HepG2 (cell line): ENCODE measurements around the gene TMEM80. TPM values are rescaled to one million over a fixed set of nuclear protein-coding genes. Genes with fewer than 3 reads are reported as not detected.
A peak's percentile ranks its signal among the peaks of the same experiment; 100 is the strongest.

Experiments used
- HIC2 ChIP-seq: sonication (generic); formaldehyde crosslinking; IDR thresholded peaks from 2 replicates; pipeline ENCODE4 v1.9.0; 2022; ENCODE audit warnings: low read depth, missing genetic modification reagents
- SAP130 ChIP-seq: IDR thresholded peaks from 2 replicates; pipeline ENCODE4 v1.6.1; 2016; ENCODE audit warnings: low read depth
- THAP8 ChIP-seq: sonication (generic); formaldehyde crosslinking; IDR thresholded peaks from 2 replicates; pipeline ENCODE4 v1.5.1; 2020; ENCODE audit warnings: missing genetic modification reagents, mild to moderate bottlenecking, borderline replicate concordance
- THYN1 ChIP-seq: sonication (generic); formaldehyde crosslinking; IDR thresholded peaks from 2 replicates; pipeline ENCODE4 v1.8.1; 2023; ENCODE audit warnings: low read depth, mild to moderate bottlenecking, moderate library complexity, missing genetic modification reagents, borderline replicate concordance
- WIZ ChIP-seq: sonication (generic); formaldehyde crosslinking; IDR thresholded peaks from 2 replicates; pipeline ENCODE4 v1.5.1; 2020; ENCODE audit warnings: mild to moderate bottlenecking, missing genetic modification reagents
- ZHX1 ChIP-seq: sonication (generic); formaldehyde crosslinking; IDR thresholded peaks from 2 replicates; pipeline ENCODE4 v1.8.1; 2022; ENCODE audit warnings: low read depth, mild to moderate bottlenecking, missing genetic modification reagents
- ZMYM4 ChIP-seq: sonication (generic); formaldehyde crosslinking; IDR thresholded peaks from 2 replicates; pipeline ENCODE4 v1.8.1; 2023; ENCODE audit warnings: mild to moderate bottlenecking, missing genetic modification reagents
- ZNF333 ChIP-seq: sonication (generic); formaldehyde crosslinking; IDR thresholded peaks from 2 replicates; pipeline ENCODE4 v1.4.0; 2020; ENCODE audit warnings: mild to moderate bottlenecking, missing genetic modification reagents, borderline replicate concordance
- ZNF484 ChIP-seq: sonication (generic); formaldehyde crosslinking; IDR thresholded peaks from 2 replicates; pipeline ENCODE4 v1.5.1; 2020; ENCODE audit warnings: mild to moderate bottlenecking, low read depth, missing genetic modification reagents, borderline replicate concordance
- ZNF556 ChIP-seq: sonication (generic); formaldehyde crosslinking; IDR thresholded peaks from 2 replicates; pipeline ENCODE4 v1.4.0; 2020; ENCODE audit warnings: mild to moderate bottlenecking, missing genetic modification reagents, borderline replicate concordance
- ZNF558 ChIP-seq: sonication (generic); formaldehyde crosslinking; IDR thresholded peaks from 2 replicates; pipeline ENCODE4 v1.9.0; 2022; ENCODE audit warnings: mild to moderate bottlenecking, missing genetic modification reagents, borderline replicate concordance
- ZNF562 ChIP-seq: sonication (generic); formaldehyde crosslinking; IDR thresholded peaks from 2 replicates; pipeline ENCODE4 v1.8.0; 2022; ENCODE audit warnings: missing genetic modification reagents, borderline replicate concordance
- ZNF615 ChIP-seq: sonication (generic); formaldehyde crosslinking; IDR thresholded peaks from 2 replicates; pipeline ENCODE4 v1.5.0; 2020; ENCODE audit warnings: mild to moderate bottlenecking, missing genetic modification reagents, borderline replicate concordance
- ZNF781 ChIP-seq: sonication (generic); formaldehyde crosslinking; IDR thresholded peaks from 2 replicates; pipeline ENCODE4 v1.5.1; 2020; ENCODE audit warnings: borderline replicate concordance, mild to moderate bottlenecking, missing genetic modification reagents; ENCODE audit errors: not compliant biosample characterization
- polyA plus RNA-seq, 8 experiments: library from polyadenylated mRNA; depleted of rRNA in 3 of 8; stranded (reverse) in 7 of 8; unstranded in 1 of 8; fragments of >200 nt; fragmentation: Illumina TruSeq in 4 of 8; extraction: Trizol in 4 of 8; gene quantifications; 2 replicates each; pipeline versions ENCODE4 v1.2.1 to v1.2.3, GENCODE V29; 2011 to 2016; ENCODE audit warnings: low read depth in 4 of 8, missing spikeins in 1 of 8, mixed read lengths in 1 of 8; ENCODE audit not compliant: insufficient read depth in 1 of 8
- total RNA-seq, 5 experiments: library from RNA; depleted of rRNA; stranded (reverse); fragments of >200 nt; fragmentation: Illumina TruSeq; extraction: Trizol; gene quantifications; 2 replicates each; pipeline ENCODE4 v1.2.3, GENCODE V29; 2016; ENCODE audit warnings: low read depth in 1 of 5
- TF ChIP-seq, protein P1 (sequence below): sonication (generic); formaldehyde crosslinking; IDR thresholded peaks from 2 replicates; pipeline ENCODE4 v1.4.0; 2020; ENCODE audit warnings: missing genetic modification reagents
- TF ChIP-seq, protein P2 (sequence below): sonication (generic); formaldehyde crosslinking; IDR thresholded peaks from 2 replicates; pipeline ENCODE4 v1.5.0; 2020; ENCODE audit warnings: mild to moderate bottlenecking, missing genetic modification reagents, moderate library complexity

TMEM80 gene
- total and polyA plus RNA-seq, 2 of the 13 experiments (the other 11 are each of a cell fraction or from before 2014, with no cell fraction given): 5.6 to 17.1 TPM

DNA sequence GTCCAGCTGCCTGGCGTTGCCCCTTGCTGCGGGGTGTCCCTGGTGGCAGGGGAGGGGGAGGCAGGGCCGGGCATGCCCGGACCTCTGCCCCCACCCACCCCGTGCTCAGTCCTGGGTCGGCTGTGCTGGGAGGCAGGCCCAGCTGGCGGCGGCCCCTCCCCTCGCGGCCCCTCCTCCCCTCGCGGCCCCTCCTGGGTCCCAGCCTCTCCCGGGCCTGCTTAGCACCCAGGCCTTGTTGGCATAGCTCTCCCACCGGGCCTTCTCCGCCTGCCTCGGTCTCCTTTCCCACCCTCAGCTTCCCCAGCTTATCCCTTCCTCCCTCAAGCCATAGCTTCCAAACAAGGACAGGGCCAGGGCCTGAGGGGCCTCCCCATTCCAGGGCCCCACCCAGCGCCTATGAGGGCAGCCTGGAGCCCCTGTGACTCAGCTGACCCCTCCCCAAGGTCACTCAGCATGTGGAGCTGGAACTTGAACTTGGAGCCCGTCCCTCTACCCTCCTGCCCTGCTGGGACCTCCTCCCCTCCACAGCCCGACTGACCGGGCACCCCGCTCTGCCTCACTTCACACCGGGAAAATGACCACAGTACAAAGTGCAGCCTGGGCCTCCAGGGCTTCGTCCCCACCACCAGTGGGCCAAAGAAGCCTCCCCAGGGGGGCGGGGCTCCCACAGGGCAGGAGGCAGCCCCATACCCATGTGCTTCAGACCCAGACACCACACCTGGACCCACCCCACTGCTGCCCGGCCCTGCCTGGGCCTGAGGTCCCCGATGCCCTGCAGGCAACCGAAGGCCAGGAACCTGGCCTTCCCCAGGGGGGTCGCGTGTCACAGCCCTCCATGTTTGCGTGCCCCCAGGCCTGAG, 11.6 kb downstream of the TMEM80 start (continued):
- TF ChIP-seq HIC2 (CRISPR knock-in tag): peak; percentile 87; the same call in 1 of the 2 replicates
- 0 out of 2 replicates have a peak, but pooled peaks have one; percentile 84 for TF ChIP-seq ZNF556 (CRISPR knock-in tag)
- TF ChIP-seq THYN1 (CRISPR knock-in tag): no peak
- TF ChIP-seq ZNF615: peak; percentile 69; the same call in 1 of the 2 replicates
- no peak for TF ChIP-seq ZNF562 (CRISPR knock-in tag)
- peak; percentile 73 for TF ChIP-seq ZMYM4 (CRISPR knock-in tag)
- TF ChIP-seq THAP8 (CRISPR knock-in tag): no peak; the same call in 1 of the 2 replicates
- no peak for TF ChIP-seq ZNF781 (CRISPR knock-in tag)
- no peak for TF ChIP-seq WIZ (CRISPR knock-in tag)
- peak; percentile 86; the same call in 1 of the 2 replicates for TF ChIP-seq ZNF558 (CRISPR knock-in tag)
- TF ChIP-seq, protein P1, sequence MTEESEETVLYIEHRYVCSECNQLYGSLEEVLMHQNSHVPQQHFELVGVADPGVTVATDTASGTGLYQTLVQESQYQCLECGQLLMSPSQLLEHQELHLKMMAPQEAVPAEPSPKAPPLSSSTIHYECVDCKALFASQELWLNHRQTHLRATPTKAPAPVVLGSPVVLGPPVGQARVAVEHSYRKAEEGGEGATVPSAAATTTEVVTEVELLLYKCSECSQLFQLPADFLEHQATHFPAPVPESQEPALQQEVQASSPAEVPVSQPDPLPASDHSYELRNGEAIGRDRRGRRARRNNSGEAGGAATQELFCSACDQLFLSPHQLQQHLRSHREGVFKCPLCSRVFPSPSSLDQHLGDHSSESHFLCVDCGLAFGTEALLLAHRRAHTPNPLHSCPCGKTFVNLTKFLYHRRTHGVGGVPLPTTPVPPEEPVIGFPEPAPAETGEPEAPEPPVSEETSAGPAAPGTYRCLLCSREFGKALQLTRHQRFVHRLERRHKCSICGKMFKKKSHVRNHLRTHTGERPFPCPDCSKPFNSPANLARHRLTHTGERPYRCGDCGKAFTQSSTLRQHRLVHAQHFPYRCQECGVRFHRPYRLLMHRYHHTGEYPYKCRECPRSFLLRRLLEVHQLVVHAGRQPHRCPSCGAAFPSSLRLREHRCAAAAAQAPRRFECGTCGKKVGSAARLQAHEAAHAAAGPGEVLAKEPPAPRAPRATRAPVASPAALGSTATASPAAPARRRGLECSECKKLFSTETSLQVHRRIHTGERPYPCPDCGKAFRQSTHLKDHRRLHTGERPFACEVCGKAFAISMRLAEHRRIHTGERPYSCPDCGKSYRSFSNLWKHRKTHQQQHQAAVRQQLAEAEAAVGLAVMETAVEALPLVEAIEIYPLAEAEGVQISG: peak; percentile 84
- TF ChIP-seq ZNF484 (CRISPR knock-in tag): no peak; the same call in 1 of the 2 replicates
- TF ChIP-seq SAP130 (CRISPR knock-in tag): peak; percentile 84
- TF ChIP-seq ZHX1: 0 out of 2 replicates have a peak, but pooled peaks have one; percentile 52
- TF ChIP-seq, protein P2, sequence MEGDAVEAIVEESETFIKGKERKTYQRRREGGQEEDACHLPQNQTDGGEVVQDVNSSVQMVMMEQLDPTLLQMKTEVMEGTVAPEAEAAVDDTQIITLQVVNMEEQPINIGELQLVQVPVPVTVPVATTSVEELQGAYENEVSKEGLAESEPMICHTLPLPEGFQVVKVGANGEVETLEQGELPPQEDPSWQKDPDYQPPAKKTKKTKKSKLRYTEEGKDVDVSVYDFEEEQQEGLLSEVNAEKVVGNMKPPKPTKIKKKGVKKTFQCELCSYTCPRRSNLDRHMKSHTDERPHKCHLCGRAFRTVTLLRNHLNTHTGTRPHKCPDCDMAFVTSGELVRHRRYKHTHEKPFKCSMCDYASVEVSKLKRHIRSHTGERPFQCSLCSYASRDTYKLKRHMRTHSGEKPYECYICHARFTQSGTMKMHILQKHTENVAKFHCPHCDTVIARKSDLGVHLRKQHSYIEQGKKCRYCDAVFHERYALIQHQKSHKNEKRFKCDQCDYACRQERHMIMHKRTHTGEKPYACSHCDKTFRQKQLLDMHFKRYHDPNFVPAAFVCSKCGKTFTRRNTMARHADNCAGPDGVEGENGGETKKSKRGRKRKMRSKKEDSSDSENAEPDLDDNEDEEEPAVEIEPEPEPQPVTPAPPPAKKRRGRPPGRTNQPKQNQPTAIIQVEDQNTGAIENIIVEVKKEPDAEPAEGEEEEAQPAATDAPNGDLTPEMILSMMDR (CRISPR knock-in tag): peak; percentile 59
- no peak for TF ChIP-seq ZNF333 (CRISPR knock-in tag)
